ENCODE measurements around the gene CBLN3.

DNA sequence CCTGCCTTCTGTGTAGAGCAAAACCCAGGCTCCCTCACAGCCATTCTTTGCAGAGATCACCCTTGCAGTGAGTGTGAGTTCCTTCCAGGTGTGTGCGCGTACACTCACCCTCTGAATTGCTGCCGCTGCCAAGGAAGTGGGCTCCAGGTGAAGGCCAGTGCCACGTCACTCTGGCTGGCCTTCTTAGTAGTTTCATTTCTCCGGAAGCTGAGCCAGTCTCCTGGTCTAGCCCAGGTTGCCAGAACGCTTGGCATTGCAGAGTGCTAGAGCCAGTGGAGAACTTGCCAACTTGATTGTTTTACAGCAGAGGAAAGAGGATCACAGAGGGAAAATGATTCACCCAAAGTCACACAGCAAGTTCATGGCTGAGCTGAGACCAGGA, 11.0 kb downstream of the CBLN3 start:
- TF ChIP-seq, protein P1, sequence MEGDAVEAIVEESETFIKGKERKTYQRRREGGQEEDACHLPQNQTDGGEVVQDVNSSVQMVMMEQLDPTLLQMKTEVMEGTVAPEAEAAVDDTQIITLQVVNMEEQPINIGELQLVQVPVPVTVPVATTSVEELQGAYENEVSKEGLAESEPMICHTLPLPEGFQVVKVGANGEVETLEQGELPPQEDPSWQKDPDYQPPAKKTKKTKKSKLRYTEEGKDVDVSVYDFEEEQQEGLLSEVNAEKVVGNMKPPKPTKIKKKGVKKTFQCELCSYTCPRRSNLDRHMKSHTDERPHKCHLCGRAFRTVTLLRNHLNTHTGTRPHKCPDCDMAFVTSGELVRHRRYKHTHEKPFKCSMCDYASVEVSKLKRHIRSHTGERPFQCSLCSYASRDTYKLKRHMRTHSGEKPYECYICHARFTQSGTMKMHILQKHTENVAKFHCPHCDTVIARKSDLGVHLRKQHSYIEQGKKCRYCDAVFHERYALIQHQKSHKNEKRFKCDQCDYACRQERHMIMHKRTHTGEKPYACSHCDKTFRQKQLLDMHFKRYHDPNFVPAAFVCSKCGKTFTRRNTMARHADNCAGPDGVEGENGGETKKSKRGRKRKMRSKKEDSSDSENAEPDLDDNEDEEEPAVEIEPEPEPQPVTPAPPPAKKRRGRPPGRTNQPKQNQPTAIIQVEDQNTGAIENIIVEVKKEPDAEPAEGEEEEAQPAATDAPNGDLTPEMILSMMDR (IDR thresholded peaks at IDR 0.05 in 2 of 3, conservative IDR thresholded peaks at IDR 0.05 in 1 of 3; ENCODE audit: insufficient read depth in 2 of 3, low read depth in 1 of 3, low read length in 3 of 3) = no peak
- TF ChIP-seq NFXL1 (CRISPR knock-in tag; IDR thresholded peaks at IDR 0.05) (no peak), ZNF324 (CRISPR knock-in tag; IDR thresholded peaks at IDR 0.05) (no peak), ZNF121 (CRISPR knock-in tag; conservative IDR thresholded peaks at IDR 0.05) (no peak), ZNF707 (CRISPR knock-in tag; conservative IDR thresholded peaks at IDR 0.05) (no peak), SREBF2 (CRISPR knock-in tag; IDR thresholded peaks at IDR 0.05) (no peak), L3MBTL2 (IDR thresholded peaks at IDR 0.05) (no peak), SAFB2 (IDR thresholded peaks at IDR 0.05; ENCODE audit: borderline replicate concordance, low read depth, low read length, severe bottlenecking) (no peak), MYC (IDR thresholded peaks at IDR 0.05; ENCODE audit: low read depth, low read length) (no peak), MYC (CRISPR knock-in tag; IDR thresholded peaks at IDR 0.05; ENCODE audit: borderline replicate concordance, low read depth) (no peak)
- TF ChIP-seq, protein P2, sequence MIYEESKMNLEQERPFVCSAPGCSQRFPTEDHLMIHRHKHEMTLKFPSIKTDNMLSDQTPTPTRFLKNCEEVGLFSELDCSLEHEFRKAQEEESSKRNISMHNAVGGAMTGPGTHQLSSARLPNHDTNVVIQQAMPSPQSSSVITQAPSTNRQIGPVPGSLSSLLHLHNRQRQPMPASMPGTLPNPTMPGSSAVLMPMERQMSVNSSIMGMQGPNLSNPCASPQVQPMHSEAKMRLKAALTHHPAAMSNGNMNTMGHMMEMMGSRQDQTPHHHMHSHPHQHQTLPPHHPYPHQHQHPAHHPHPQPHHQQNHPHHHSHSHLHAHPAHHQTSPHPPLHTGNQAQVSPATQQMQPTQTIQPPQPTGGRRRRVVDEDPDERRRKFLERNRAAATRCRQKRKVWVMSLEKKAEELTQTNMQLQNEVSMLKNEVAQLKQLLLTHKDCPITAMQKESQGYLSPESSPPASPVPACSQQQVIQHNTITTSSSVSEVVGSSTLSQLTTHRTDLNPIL (CRISPR knock-in tag; IDR thresholded peaks at IDR 0.05) = no peak
- TF ChIP-seq, protein P3, sequence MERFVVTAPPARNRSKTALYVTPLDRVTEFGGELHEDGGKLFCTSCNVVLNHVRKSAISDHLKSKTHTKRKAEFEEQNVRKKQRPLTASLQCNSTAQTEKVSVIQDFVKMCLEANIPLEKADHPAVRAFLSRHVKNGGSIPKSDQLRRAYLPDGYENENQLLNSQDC (CRISPR knock-in tag; IDR thresholded peaks at IDR 0.05) = no peak
- TF ChIP-seq, protein P4, sequence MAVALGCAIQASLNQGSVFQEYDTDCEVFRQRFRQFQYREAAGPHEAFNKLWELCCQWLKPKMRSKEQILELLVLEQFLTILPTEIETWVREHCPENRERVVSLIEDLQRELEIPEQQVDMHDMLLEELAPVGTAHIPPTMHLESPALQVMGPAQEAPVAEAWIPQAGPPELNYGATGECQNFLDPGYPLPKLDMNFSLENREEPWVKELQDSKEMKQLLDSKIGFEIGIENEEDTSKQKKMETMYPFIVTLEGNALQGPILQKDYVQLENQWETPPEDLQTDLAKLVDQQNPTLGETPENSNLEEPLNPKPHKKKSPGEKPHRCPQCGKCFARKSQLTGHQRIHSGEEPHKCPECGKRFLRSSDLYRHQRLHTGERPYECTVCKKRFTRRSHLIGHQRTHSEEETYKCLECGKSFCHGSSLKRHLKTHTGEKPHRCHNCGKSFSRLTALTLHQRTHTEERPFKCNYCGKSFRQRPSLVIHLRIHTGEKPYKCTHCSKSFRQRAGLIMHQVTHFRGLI (CRISPR knock-in tag; IDR thresholded peaks at IDR 0.05) = no peak
